Neural cell (in vitro differentiated cells): ENCODE measurements around the gene TJP1. TPM values are rescaled to one million over a fixed set of nuclear protein-coding genes. Genes with fewer than 3 reads are reported as not detected.

Experiments used
- H2AFZ ChIP-seq: fragments of 200-600, 300-800 bp; sonication (generic), shearing (Covaris generic); 2 replicates; pipeline ENCODE4 v1.6.0; 2014; ENCODE audit warnings: low read depth, mild to moderate bottlenecking, antibody characterized with exemption, low read length, moderate library complexity
- H3F3A ChIP-seq: fragments of 200-600 bp; shearing (Covaris generic); 2 replicates; pipeline ENCODE4 v1.6.1; 2016; ENCODE audit warnings: mild to moderate bottlenecking, moderate library complexity, mixed read lengths, antibody characterized with exemption, low read length; ENCODE audit not compliant: insufficient read depth, poor library complexity, severe bottlenecking
- H3K27ac ChIP-seq: fragments of 200-600, 300-800 bp; sonication (generic), shearing (Covaris generic); 2 replicates; pipeline ENCODE4 v1.5.1; 2014; ENCODE audit warnings: mild to moderate bottlenecking, low read length, moderate library complexity
- H3K27me3 ChIP-seq: fragments of 300-800, 200-600 bp; sonication (generic), shearing (Covaris generic); 2 replicates; pipeline ENCODE4 v1.6.0; 2014; ENCODE audit warnings: mild to moderate bottlenecking, low read depth, low read length, moderate library complexity; ENCODE audit not compliant: insufficient read depth
- H3K36me3 ChIP-seq: fragments of 300-800, 200-600 bp; sonication (generic), shearing (Covaris generic); 2 replicates; pipeline ENCODE4 v1.5.1; 2014; ENCODE audit warnings: mild to moderate bottlenecking, antibody characterized with exemption, low read length, moderate library complexity; ENCODE audit not compliant: insufficient read depth
- H3K4me2 ChIP-seq: fragments of 300-800, 200-600 bp; sonication (generic), shearing (Covaris generic); 2 replicates; pipeline ENCODE4 v1.6.0; 2014; ENCODE audit warnings: mild to moderate bottlenecking, low read length
- H3K4me3 ChIP-seq: fragments of 300-800, 200-600 bp; sonication (generic), shearing (Covaris generic); 2 replicates; pipeline ENCODE4 v1.5.1; 2014; ENCODE audit warnings: mild to moderate bottlenecking, low read length, moderate library complexity
- H3K79me2 ChIP-seq: fragments of 200-600 bp; shearing (Covaris generic); replicated peaks from 2 replicates; pipeline ENCODE4 v1.6.0; 2014; ENCODE audit warnings: mild to moderate bottlenecking, low read length, moderate library complexity; ENCODE audit not compliant: insufficient read depth
- H3K9ac ChIP-seq: fragments of 300-800, 200-600 bp; sonication (generic), shearing (Covaris generic); 2 replicates; pipeline ENCODE4 v1.6.1; 2016; ENCODE audit warnings: mild to moderate bottlenecking, low read length, mixed read lengths
- H3K9me2 ChIP-seq: fragments of 200-600 bp; shearing (Covaris generic); 2 replicates; pipeline ENCODE4 v1.6.1; 2016; ENCODE audit warnings: mild to moderate bottlenecking, low read length, mixed read lengths; ENCODE audit not compliant: insufficient read depth
- H3K9me3 ChIP-seq: fragments of 200-600, 300-800 bp; sonication (generic), shearing (Covaris generic); 2 replicates; pipeline ENCODE4 v1.6.1; 2016; ENCODE audit warnings: mild to moderate bottlenecking, mixed run types, low read length, moderate library complexity, mixed read lengths
- H4K20me1 ChIP-seq: fragments of 200-600 bp; shearing (Covaris generic); 2 replicates; pipeline ENCODE4 v1.6.1; 2016; ENCODE audit warnings: mild to moderate bottlenecking, mixed run types; ENCODE audit not compliant: insufficient read depth
- EP300 ChIP-seq: fragments of 450-650 bp; conservative IDR thresholded peaks from 2 replicates; pipeline ENCODE4 v1.6.1; 2014; ENCODE audit warnings: antibody characterized with exemption, mild to moderate bottlenecking, moderate library complexity; ENCODE audit not compliant: poor library complexity, severe bottlenecking
- EZH2 ChIP-seq: fragments of 200-600, 300-800 bp; shearing (Covaris generic), sonication (generic); IDR thresholded peaks from 2 replicates; pipeline ENCODE4 v1.6.1; 2014; ENCODE audit warnings: antibody characterized with exemption, low read length, borderline replicate concordance, mild to moderate bottlenecking; ENCODE audit not compliant: insufficient read depth, poor library complexity, severe bottlenecking
- MXI1 ChIP-seq: fragments of 450-650 bp; conservative IDR thresholded peaks from 2 replicates; pipeline ENCODE4 v1.6.1; 2014; ENCODE audit warnings: antibody characterized with exemption, mild to moderate bottlenecking; ENCODE audit not compliant: poor library complexity, severe bottlenecking
- POLR2AphosphoS5 ChIP-seq: IDR thresholded peaks from 2 replicates; pipeline ENCODE4 v1.6.1; 2012
- RAD21 ChIP-seq: fragments of 450-650 bp; conservative IDR thresholded peaks from 2 replicates; pipeline ENCODE4 v1.6.1; 2014; ENCODE audit warnings: antibody characterized with exemption, mild to moderate bottlenecking, moderate library complexity
- SMC3 ChIP-seq: fragments of 450-650 bp; conservative IDR thresholded peaks from 2 replicates; pipeline ENCODE4 v1.6.1; 2014; ENCODE audit warnings: antibody characterized with exemption, mild to moderate bottlenecking, moderate library complexity; ENCODE audit not compliant: poor library complexity
- TAF1 ChIP-seq: IDR thresholded peaks from 2 replicates; pipeline ENCODE4 v1.6.1; 2012; ENCODE audit warnings: low read depth
- polyA plus RNA-seq: library from polyadenylated mRNA; depleted of rRNA; stranded (reverse); fragments of >200 nt; gene quantifications from 2 replicates; pipeline ENCODE4 v1.2.3, GENCODE V29; 2014
- TF ChIP-seq, protein P1 (sequence below): IDR thresholded peaks from 2 replicates; pipeline ENCODE4 v1.6.1; 2012; ENCODE audit warnings: borderline replicate concordance
- TF ChIP-seq, protein P2 (sequence below): fragments of 450-650 bp; IDR thresholded peaks from 2 replicates; pipeline ENCODE4 v1.5.1; 2014; ENCODE audit warnings: antibody characterized with exemption, mild to moderate bottlenecking, moderate library complexity; ENCODE audit not compliant: poor library complexity, severe bottlenecking

TJP1 gene
- polyA plus RNA-seq, 1 donor from 2014 or later = 6.2 TPM

DNA sequence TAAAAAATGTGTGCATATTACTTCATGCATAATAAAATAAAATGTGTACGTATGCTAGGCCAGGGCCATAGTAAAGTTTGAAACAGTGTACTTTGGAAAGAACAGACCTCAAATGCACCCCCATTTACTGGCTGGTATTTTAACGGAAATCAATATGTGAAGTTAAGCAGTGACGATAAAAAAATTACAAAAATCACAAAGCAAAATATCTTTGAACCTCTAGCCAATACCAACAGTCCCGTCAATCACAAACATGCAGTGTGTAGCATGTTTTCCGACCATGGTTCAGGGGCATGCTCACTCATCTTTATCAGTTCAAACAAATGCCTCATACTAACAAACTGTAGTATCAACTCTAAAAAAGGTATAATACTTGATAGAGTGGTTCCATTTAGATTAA, 121.1 kb downstream of the TJP1 start:
- no peak overlapping the region for H3K27ac ChIP-seq
- TF ChIP-seq MXI1 = no peak
- TF ChIP-seq TAF1 = no peak
- TF ChIP-seq EZH2 = no peak
- no peak for TF ChIP-seq SMC3
- TF ChIP-seq, protein P1, sequence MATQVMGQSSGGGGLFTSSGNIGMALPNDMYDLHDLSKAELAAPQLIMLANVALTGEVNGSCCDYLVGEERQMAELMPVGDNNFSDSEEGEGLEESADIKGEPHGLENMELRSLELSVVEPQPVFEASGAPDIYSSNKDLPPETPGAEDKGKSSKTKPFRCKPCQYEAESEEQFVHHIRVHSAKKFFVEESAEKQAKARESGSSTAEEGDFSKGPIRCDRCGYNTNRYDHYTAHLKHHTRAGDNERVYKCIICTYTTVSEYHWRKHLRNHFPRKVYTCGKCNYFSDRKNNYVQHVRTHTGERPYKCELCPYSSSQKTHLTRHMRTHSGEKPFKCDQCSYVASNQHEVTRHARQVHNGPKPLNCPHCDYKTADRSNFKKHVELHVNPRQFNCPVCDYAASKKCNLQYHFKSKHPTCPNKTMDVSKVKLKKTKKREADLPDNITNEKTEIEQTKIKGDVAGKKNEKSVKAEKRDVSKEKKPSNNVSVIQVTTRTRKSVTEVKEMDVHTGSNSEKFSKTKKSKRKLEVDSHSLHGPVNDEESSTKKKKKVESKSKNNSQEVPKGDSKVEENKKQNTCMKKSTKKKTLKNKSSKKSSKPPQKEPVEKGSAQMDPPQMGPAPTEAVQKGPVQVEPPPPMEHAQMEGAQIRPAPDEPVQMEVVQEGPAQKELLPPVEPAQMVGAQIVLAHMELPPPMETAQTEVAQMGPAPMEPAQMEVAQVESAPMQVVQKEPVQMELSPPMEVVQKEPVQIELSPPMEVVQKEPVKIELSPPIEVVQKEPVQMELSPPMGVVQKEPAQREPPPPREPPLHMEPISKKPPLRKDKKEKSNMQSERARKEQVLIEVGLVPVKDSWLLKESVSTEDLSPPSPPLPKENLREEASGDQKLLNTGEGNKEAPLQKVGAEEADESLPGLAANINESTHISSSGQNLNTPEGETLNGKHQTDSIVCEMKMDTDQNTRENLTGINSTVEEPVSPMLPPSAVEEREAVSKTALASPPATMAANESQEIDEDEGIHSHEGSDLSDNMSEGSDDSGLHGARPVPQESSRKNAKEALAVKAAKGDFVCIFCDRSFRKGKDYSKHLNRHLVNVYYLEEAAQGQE = no peak
- no peak for TF ChIP-seq POLR2AphosphoS5
- TF ChIP-seq, protein P2, sequence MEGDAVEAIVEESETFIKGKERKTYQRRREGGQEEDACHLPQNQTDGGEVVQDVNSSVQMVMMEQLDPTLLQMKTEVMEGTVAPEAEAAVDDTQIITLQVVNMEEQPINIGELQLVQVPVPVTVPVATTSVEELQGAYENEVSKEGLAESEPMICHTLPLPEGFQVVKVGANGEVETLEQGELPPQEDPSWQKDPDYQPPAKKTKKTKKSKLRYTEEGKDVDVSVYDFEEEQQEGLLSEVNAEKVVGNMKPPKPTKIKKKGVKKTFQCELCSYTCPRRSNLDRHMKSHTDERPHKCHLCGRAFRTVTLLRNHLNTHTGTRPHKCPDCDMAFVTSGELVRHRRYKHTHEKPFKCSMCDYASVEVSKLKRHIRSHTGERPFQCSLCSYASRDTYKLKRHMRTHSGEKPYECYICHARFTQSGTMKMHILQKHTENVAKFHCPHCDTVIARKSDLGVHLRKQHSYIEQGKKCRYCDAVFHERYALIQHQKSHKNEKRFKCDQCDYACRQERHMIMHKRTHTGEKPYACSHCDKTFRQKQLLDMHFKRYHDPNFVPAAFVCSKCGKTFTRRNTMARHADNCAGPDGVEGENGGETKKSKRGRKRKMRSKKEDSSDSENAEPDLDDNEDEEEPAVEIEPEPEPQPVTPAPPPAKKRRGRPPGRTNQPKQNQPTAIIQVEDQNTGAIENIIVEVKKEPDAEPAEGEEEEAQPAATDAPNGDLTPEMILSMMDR = no peak
- no peak for TF ChIP-seq EP300
- TF ChIP-seq RAD21 = no peak
- no peaks in the 10 kb centered on the region for H3K9me2 ChIP-seq
- H3F3A ChIP-seq = no peaks in the 10 kb centered on the region
- H3K4me2 ChIP-seq = no peak overlapping the region
- no peak overlapping the region for H3K9ac ChIP-seq
- H2AFZ ChIP-seq = no peak overlapping the region
- no peak overlapping the region for H3K4me3 ChIP-seq
- H3K27me3 ChIP-seq = no peaks in the 10 kb centered on the region
- H3K36me3 ChIP-seq = no peaks in the 10 kb centered on the region
- H4K20me1 ChIP-seq = no peaks in the 10 kb centered on the region
- H3K9me3 ChIP-seq = no peaks in the 10 kb centered on the region
- no peaks in the 10 kb centered on the region for H3K79me2 ChIP-seq

DNA sequence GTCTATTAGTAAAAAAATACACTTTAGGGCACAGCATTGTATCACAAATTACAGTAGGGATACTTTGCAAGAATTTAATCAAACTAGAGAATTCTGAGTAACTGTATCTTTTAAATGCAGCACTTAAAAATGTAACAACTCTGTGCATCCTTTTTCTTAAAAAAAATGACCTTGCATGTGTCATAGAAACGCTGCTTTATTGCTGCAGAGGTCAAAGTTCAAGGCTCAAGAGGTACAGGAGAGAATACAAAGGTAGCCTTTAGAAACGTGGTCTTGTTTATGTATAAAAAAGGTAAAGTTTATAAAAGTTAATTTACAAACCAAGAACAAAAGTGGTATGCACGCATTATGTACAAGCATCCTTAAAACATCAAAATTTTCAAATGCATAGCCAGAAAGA, 122.0 kb downstream of the TJP1 start:
- H3F3A ChIP-seq = no peaks in the 10 kb centered on the region
- no peaks in the 10 kb centered on the region for H3K36me3 ChIP-seq
- H3K27me3 ChIP-seq = no peaks in the 10 kb centered on the region
- no peak overlapping the region for H2AFZ ChIP-seq
- TF ChIP-seq MXI1 (no peak), EP300 (no peak), TAF1 (no peak), RAD21 (no peak)
- H3K27ac ChIP-seq = no peak overlapping the region
- no peaks in the 10 kb centered on the region for H3K9me2 ChIP-seq
- H4K20me1 ChIP-seq = no peaks in the 10 kb centered on the region
- no peak overlapping the region for H3K4me2 ChIP-seq
- H3K79me2 ChIP-seq = no peaks in the 10 kb centered on the region
- no peak overlapping the region for H3K9ac ChIP-seq
- H3K9me3 ChIP-seq = no peaks in the 10 kb centered on the region
- no peak overlapping the region for H3K4me3 ChIP-seq

DNA sequence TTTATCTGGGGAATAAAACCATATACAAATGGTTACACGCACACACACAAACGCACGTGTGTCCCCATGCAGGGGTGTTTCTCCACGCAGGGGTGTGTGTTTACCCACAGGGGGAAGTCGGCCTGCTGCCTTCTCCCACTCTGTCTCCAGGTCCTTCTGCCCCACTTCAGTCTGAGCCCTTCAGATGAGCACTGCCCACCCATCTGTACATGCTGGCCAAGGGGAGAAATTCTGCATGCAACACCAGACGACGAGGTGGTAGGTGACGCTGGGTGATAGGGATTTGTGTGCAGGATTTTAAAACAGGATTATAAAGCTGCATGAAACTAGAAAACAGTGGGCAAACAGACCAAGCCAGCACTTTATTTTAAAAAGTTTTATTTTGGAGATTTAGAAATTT, 122.5 kb downstream of the TJP1 start:
- H3K4me2 ChIP-seq = no peak overlapping the region
- no peaks in the 10 kb centered on the region for H3K9me2 ChIP-seq
- H2AFZ ChIP-seq = no peak overlapping the region
- no peaks in the 10 kb centered on the region for H3K27me3 ChIP-seq
- no peak overlapping the region for H3K9ac ChIP-seq
- H3K27ac ChIP-seq = no peak overlapping the region
- no peaks in the 10 kb centered on the region for H3K36me3 ChIP-seq
- H3K79me2 ChIP-seq = no peaks in the 10 kb centered on the region
- H3F3A ChIP-seq = no peaks in the 10 kb centered on the region
- no peak overlapping the region for H3K4me3 ChIP-seq
- TF ChIP-seq SMC3 = no peak
- TF ChIP-seq, protein P1 = no peak
- TF ChIP-seq, protein P2 = no peak
- no peak for TF ChIP-seq POLR2AphosphoS5
- no peak for TF ChIP-seq EP300
- TF ChIP-seq MXI1 = no peak
- no peak for TF ChIP-seq TAF1
- TF ChIP-seq EZH2 = no peak
- TF ChIP-seq RAD21 = no peak
- no peaks in the 10 kb centered on the region for H3K9me3 ChIP-seq
- no peaks in the 10 kb centered on the region for H4K20me1 ChIP-seq
